Fibroblast of villous mesenchyme (primary cell): ENCODE results near the gene FGD6. TPM values are rescaled to one million over a fixed set of nuclear protein-coding genes. Genes with fewer than 3 reads are reported as not detected.

ENCODE experiments used
- DNase-seq: peaks from one replicate; pipeline ENCODE4 v3.0.0-alpha.2; 2010; ENCODE audit warnings: low read depth
- H3K4me3 ChIP-seq: 2 replicates; pipeline ENCODE4 v1.5.1; 2011; ENCODE audit warnings: low read depth, mild to moderate bottlenecking, low read length
- CTCF ChIP-seq: IDR thresholded peaks from 2 replicates; pipeline ENCODE4 v1.5.1; 2012; ENCODE audit warnings: low read depth, mild to moderate bottlenecking, low read length; ENCODE audit not compliant: insufficient read depth
- total RNA-seq: library from RNA; depleted of rRNA; stranded (reverse); fragments of >200 nt; gene quantifications from 2 replicates; pipeline ENCODE4 v1.2.3, GENCODE V29; 2012

The FGD6 gene
- total RNA-seq, 1 donor, result 18.1 TPM

- H3K4me3 ChIP-seq, result no peak overlapping the region
- DNase-seq, result peak; percentile 89
- TF ChIP-seq CTCF, result no peak
Measured at GRCh38 chr12:95205685-95206084, 11.6 kb downstream of the FGD6 start.

GRCh38 chr12:95205016-95205624 lies 12.1 kb downstream of the FGD6 start:
- DNase-seq, result no peak
- no peak for TF ChIP-seq CTCF
- no peak overlapping the region for H3K4me3 ChIP-seq

- peak overlapping the region; percentile 22 for H3K4me3 ChIP-seq
Measured at GRCh38 chr12:95204141-95204866, 13.0 kb downstream of the FGD6 start.

GRCh38 chr12:95203487-95204030 lies 13.7 kb downstream of the FGD6 start:
- H3K4me3 ChIP-seq, result no peak overlapping the region
- TF ChIP-seq CTCF, result no peak
- no peak for DNase-seq

More at GRCh38 chr12:95204141-95204866, 13.0 kb downstream of the FGD6 start:
- TF ChIP-seq CTCF, result no peak
- peak; percentile 95 for DNase-seq

GRCh38 chr12:95202691-95203486 lies 14.4 kb downstream of the FGD6 start:
- H3K4me3 ChIP-seq, result no peak overlapping the region
- no peak for DNase-seq
- no peak for TF ChIP-seq CTCF

GRCh38 chr12:95201056-95201670 lies 16.1 kb downstream of the FGD6 start:
- no peak for TF ChIP-seq CTCF
- no peak overlapping the region for H3K4me3 ChIP-seq
- peak; percentile 54 for DNase-seq
